ENCODE results near the gene DLG1. TPM values are rescaled to one million over a fixed set of nuclear protein-coding genes. Genes with fewer than 3 reads are reported as not detected.

The DLG1 gene
- total RNA-seq, 1 experiment from 2014 or later, result 90.2 TPM

- no peaks in the 10 kb centered on the region for H3K36me3 ChIP-seq (ENCODE audit: control insufficient read depth, insufficient read depth, low read length)
- intact Hi-C loops (cut with micrococcal nuclease; ENCODE audit: unreplicated experiment), result no loop called here
- no peak overlapping the region for H3K27ac ChIP-seq (ENCODE audit: low read length)
- CTCF ChIA-PET, result no interaction called here
- ATAC-seq (no peak), DNase-seq (ENCODE audit: low read depth, low spot score) (no peak)
- H3K9me3 ChIP-seq (ENCODE audit: control insufficient read depth, insufficient read depth, low read depth, low read length), result no peaks in the 10 kb centered on the region
- no peak for TF ChIP-seq SIN3A (IDR thresholded peaks at IDR 0.05; ENCODE audit: borderline replicate concordance, insufficient read depth, low read depth, low read length)
- no peak for TF ChIP-seq CTCF (IDR thresholded peaks at IDR 0.05)
- no peak for TF ChIP-seq REST (IDR thresholded peaks at IDR 0.05; ENCODE audit: insufficient read depth in 1 of 2, low read depth in 2 of 2, low read length in 1 of 2)
- TF ChIP-seq POLR2AphosphoS5 (IDR thresholded peaks at IDR 0.05; ENCODE audit: low read depth, low read length), result no peak
- no peak for TF ChIP-seq TCF7L2 (IDR thresholded peaks at IDR 0.05; ENCODE audit: low read depth, low read length)
- H3K27me3 ChIP-seq (ENCODE audit: control insufficient read depth, insufficient read depth, low read length), result no peaks in the 10 kb centered on the region
- no TSS peak for BruUV-seq (replicated peaks)
- in situ Hi-C loops (cut with HindIII; ENCODE audit: low pct_unique_long_range_greater_than_20kb, low sequenced_read_pairs), result no loop called here
- no peaks in the 10 kb centered on the region for H3K4me1 ChIP-seq (ENCODE audit: control insufficient read depth, insufficient read depth, low read length)
- H3K4me3 ChIP-seq (ENCODE audit: low read depth in 2 of 2, low read length in 2 of 2), result no peak overlapping the region
- POLR2A ChIA-PET, result interaction anchor here (0.6 kb wide), 1 partner anchor 110 kb away, joined by 4 read pairs; no protein-coding TSS in a partner anchor
Observed at GRCh38 chr3:197168606-197169005, 129.8 kb downstream of the DLG1 start.

- TF ChIP-seq CTCF (IDR thresholded peaks at IDR 0.05) (no peak), POLR2AphosphoS5 (IDR thresholded peaks at IDR 0.05; ENCODE audit: low read depth, low read length) (no peak), TCF7L2 (IDR thresholded peaks at IDR 0.05; ENCODE audit: low read depth, low read length) (no peak), REST (IDR thresholded peaks at IDR 0.05; ENCODE audit: insufficient read depth in 1 of 2, low read depth in 2 of 2, low read length in 1 of 2) (no peak), SIN3A (IDR thresholded peaks at IDR 0.05; ENCODE audit: borderline replicate concordance, insufficient read depth, low read depth, low read length) (no peak)
- no peak for ATAC-seq
- no peak overlapping the region for H3K27ac ChIP-seq (ENCODE audit: low read length)
- no peaks in the 10 kb centered on the region for H3K4me1 ChIP-seq (ENCODE audit: control insufficient read depth, insufficient read depth, low read length)
- ChIA-PET POLR2A (no interaction called here), CTCF (no interaction called here)
- intact Hi-C loops (cut with micrococcal nuclease; ENCODE audit: unreplicated experiment) (no loop called here), in situ Hi-C loops (cut with HindIII; ENCODE audit: low pct_unique_long_range_greater_than_20kb, low sequenced_read_pairs) (no loop called here)
- DNase-seq (ENCODE audit: low read depth, low spot score), result no peak
- no peak overlapping the region for H3K4me3 ChIP-seq (ENCODE audit: low read depth in 2 of 2, low read length in 2 of 2)
- H3K9me3 ChIP-seq (ENCODE audit: control insufficient read depth, insufficient read depth, low read depth, low read length), result no peaks in the 10 kb centered on the region
- H3K27me3 ChIP-seq (ENCODE audit: control insufficient read depth, insufficient read depth, low read length), result no peaks in the 10 kb centered on the region
- BruUV-seq (replicated peaks), result no TSS peak
- no peaks in the 10 kb centered on the region for H3K36me3 ChIP-seq (ENCODE audit: control insufficient read depth, insufficient read depth, low read length)
Observed at GRCh38 chr3:197168063-197168462, 130.3 kb downstream of the DLG1 start.
